Stimulated activated CD4-positive, alpha-beta T cell treated with anti-CD3 and anti-CD28 coated beads, Interleukin-1b, Interleukin-23, amount 100 ng/mL, for 4 hours (primary cell): ENCODE results near the gene LYZL4.

Experiments used
- DNase-seq, 2 donors: peaks; one replicate each; pipeline ENCODE4 v3.0.0-alpha.2; 2020; ENCODE audit warnings: low read depth in 2 of 2

Gene LYZL4

DNA sequence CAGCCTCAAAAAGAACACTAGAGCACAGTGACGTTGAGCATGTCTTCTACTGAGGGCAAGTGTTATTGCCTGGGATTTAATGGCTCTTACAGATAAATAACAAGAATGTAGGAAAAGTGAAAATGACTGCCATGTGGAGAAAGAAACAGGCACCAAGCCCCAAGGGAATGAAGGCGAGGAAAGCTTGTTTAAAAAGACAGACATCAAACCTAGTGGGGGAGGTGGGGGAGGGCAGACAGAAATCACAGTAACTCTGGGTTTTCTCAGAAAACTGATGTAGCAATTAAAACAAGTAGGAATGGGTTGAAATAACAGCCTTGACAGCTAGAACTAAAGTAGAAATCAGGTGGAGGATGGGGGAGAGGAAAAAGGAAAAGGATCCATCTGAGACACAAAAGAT is 18.4 kb upstream of the LYZL4 start:
- no peak for DNase-seq

- no peak for DNase-seq
These were observed 15.5 kb upstream of the LYZL4 start for GRCh38 chr3:42425736-42426407.

DNA sequence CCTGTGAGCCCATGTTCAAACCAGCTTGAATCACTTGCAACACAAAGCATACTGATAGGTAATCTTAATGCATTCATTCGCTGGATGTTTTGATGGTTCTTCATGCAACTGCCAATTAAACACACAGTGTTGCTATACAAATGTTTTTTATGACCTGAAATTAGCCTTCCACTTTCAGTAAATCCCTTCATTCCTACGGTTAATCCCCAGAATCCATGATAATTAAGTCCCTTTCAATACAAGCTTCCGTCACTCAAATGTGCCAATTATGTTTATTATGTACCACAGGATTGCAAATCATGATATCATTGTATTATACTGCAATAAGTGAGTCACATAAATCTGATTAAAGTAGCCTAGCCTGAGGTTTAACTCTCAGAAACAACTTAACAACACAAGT is 14.5 kb upstream of the LYZL4 start:
- DNase-seq, result no peak

- no peak for DNase-seq
These were observed 11.7 kb upstream of the LYZL4 start for GRCh38 chr3:42421818-42422796.

DNA sequence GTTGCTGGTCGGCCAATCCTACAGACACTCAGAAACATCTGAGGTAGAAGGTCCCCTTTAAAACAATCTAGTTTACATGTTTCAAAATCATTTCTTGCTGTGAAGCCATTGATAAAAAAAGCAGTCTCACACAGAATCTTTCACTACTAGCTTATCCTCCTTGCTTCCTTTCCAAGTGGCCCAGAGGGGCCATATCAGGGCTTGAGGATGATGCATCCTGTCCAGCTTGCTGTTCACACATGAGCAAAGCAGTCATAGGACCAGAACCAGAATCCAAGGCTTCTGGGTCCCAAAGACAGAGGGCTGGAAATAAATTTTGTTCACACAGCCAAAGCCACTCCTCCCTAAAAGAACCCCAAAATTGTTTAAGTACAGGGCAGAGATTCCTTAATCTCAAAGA is 9.2 kb upstream of the LYZL4 start:
- no peak for DNase-seq

DNA sequence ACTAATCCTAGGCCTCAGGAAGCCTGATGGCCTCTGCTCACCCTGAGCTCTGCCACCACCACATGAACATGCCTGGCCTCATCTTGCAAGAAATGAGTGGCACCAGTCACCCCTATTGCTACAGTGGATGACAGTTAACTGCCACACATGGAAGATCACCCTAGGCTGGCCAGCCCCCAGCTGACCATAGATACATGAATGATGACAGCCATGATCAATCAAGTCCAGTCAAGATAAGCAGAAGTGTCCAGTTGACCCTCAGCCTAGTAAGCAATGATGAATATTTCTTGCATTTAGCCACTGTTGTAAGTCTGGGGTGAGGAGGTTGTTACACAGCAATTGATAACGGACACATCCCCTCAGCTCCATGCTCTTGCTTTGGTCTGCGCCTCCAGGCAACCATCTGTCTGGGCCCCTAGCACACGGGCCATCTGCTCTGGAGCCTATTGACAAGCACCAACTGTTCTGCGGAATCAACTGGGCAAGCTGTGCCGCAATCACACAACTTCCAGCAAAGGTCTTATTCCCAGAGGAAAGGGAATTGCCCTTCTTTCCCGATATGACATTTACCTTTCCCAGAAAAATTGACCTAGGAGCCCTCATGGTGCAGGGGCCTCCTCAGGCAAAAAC is 2.2 kb upstream of the LYZL4 start:
- DNase-seq, result no peak

GRCh38 chr3:42411429-42411828 is 1.0 kb upstream of the LYZL4 start:
- DNase-seq, result no peak

DNA sequence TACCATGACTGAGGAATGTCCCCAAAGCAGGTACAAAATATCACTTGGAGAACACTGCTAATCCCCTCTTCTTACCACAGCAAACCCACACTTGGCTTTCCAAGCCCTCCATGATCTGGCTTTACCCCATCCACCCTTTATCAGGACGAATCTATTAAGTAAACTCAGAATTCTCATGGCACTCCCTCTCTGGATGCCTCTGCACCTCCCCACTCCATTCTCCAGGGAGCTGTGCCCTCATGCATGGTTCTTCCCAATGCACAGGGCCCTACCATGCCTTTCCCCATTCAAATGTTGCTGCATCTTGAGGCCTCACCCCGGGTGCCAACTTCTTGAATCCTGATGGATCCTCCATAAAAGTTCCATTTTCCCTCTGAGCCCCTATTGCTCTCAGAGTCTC is 2.3 kb downstream of the LYZL4 start:
- DNase-seq, result no peak

DNA sequence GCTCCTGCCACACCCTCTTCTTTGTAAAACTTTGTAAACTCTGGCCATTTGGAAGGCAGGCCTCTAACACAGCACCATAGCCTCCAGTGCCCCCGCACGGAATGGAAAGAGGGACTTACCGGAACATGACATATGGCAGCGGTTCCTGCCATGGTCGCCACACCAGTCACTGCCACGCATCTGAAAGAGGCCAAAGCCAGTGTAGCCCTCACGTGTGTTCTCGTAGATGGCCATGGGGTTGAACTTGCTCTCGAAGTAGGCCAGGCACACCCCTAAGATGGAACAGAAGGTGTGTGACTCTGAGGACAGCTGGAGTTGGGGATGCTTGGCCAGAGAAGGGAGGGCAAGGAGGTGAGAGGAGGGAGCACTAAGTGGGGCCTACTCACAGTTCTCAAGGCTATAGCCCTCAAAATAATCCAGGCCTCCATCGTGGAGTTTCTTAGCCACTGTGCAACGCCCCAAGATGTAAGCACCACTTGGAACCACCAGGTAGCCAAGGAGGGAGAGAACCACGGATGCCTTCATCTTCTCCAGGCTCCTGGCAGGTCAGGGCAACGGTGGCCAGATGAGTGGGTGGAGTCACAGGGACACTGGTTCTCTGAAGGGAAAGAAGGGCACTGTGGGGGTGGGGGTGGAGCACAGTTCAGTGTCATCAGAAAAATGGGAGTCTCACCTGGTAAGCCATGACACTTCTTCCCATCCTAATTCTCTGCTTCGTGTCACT is 3.5 kb downstream of the LYZL4 start:
- no peak for DNase-seq

GRCh38 chr3:42405857-42406256 is 4.6 kb downstream of the LYZL4 start:
- DNase-seq, result no peak

DNA sequence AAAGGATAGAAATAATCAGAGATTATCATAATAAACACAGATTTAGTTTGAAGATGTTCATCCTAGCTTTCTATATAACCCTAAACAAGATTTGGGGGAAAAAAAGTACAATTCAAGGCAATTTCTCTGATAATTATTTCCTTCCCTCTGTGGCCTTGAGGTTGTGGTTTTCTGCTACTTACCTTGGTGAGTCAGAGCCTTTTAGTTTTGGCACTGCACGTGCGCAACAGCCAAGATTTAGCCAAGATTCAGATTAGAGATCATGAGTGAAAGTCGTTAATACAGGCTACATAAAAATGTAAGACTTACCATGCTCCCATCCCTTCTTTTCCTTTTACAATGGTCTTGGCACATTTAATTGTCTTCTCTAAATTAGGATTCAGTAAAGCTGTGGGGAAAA is 6.7 kb downstream of the LYZL4 start:
- no peak for DNase-seq

GRCh38 chr3:42402394-42403096 is 7.9 kb downstream of the LYZL4 start:
- no peak for DNase-seq

DNA sequence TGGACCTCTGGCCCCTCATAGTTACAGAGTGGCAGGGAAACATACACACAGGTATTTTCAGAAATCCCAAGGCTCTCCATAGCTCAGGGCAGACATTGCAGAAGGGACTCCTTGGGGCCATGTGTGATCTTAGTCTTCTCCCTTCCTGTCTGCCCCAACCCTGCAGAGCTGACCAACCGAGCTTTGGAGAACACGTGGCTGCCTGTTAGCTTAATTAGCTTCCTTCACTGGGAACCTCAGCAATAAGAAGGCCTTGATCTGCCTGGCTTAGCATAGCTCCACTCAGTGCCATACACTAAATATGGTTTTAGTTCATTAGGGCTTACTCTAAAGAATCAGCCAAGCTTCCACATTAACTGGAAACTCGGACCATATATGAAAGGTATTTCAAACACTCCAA is 12.3 kb downstream of the LYZL4 start:
- DNase-seq, result no peak

- DNase-seq, result no peak
These were observed 12.8 kb downstream of the LYZL4 start for GRCh38 chr3:42397644-42398043.

- DNase-seq, result no peak
These were observed 15.7 kb downstream of the LYZL4 start for GRCh38 chr3:42394579-42395288.

GRCh38 chr3:42387802-42388651 is 22.4 kb downstream of the LYZL4 start:
- peak in 1 of 2 donors; percentile 13 for DNase-seq

- DNase-seq, result no peak
These were observed 28.8 kb downstream of the LYZL4 start for GRCh38 chr3:42381551-42382082.

DNA sequence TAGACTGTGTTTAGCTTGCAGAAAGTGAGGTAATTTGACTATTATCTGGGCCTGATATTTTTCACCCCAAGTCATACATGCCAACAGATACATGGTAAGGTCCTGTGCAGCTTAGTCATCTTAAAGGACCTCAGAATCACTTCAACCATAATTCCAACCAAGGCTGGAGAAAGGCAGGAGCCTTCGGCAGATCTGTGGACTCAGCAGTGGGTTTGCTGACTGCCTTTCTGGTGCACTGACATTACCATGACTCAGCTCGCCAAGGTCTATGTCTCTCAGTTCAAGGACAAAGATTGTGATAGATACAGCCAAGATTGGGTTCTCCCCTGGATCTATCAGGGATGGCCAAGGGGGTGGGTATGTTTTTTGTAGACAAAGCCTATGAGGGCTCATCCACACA is 32.7 kb downstream of the LYZL4 start:
- DNase-seq, result no peak

DNA sequence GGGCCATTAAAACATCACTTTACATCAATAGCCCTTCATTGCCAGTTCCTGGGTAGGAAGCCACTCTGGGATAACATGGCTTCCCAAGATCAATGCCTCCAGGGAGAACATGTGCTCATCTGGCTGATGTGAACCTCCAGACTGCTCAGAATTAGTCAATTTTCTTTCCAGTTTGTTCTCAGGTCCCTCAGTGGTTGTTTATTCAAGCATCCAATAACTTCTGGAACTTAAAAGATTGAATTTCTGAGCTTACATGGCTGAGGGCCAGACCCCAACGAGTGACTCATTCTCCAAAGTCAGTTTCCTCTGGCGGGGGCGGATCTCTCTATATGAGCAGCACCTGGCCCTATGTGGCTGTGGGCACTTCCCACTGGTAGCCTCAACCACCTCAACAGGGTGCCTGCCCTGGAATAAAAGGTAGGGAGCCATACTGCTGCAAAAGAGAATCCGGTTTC is 34.0 kb downstream of the LYZL4 start:
- DNase-seq, result peak in 1 of 2 donors; percentile 12
